ENCODE results near the gene CNTN1.

CNTN1 gene

GRCh38 chr12:40828593-40828990, 136.4 kb downstream of the CNTN1 start:
- no peak for DNase-seq (ENCODE audit: insufficient read length)
- no peak for FAIRE-seq
- TF ChIP-seq POLR2A (IDR thresholded peaks at IDR 0.05; ENCODE audit: low read depth, low read length) (no peak), TAF1 (IDR thresholded peaks at IDR 0.05; ENCODE audit: borderline replicate concordance, low read depth, low read length) (no peak), POLR2AphosphoS5 (IDR thresholded peaks at IDR 0.05; ENCODE audit: low read depth, low read length) (no peak)

DNA sequence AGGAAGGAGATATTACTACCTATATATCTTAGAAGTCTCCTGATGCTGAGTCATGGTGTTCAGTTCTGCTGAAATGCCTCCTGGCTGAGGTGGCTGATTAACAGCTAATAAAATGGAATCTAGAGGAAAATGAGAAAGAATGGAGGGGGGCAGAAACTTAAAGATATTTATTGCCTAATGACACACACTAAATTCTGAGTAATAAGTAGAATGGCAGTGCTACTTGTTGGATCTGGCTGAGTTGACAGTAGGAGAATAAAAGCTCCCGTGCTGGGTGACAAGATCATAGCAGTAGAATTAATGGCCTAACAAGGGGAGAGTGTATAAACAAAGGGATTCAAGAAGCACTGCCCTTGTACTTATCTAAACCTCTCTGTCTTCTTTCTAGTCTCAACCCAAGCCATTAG, 137.5 kb downstream of the CNTN1 start:
- no peak for TF ChIP-seq POLR2A (IDR thresholded peaks at IDR 0.05; ENCODE audit: low read depth, low read length)
- TF ChIP-seq POLR2AphosphoS5 (IDR thresholded peaks at IDR 0.05; ENCODE audit: low read depth, low read length): no peak
- TF ChIP-seq TAF1 (IDR thresholded peaks at IDR 0.05; ENCODE audit: borderline replicate concordance, low read depth, low read length): no peak
- FAIRE-seq (no peak), DNase-seq (ENCODE audit: insufficient read length) (no peak)

DNA sequence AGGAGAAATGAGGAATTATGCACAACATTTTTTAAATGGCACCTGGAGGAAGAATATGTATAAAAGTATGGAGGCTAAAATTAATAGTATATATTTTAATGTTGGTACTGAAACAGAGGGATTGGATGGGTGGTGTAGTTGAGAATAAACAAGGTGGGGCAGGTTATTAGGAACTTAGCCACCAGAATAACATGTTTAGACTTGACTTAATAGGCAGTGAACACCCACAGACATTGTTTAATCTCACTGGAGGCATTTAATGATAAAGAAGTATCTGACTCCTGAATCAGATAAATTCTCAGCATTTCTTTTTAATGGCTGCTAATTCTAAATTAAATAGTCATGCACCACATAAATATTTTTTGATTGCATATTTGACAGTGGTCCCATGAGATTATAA, 139.7 kb downstream of the CNTN1 start:
- DNase-seq (ENCODE audit: insufficient read length) (no peak), FAIRE-seq (no peak)
- TF ChIP-seq TAF1 (IDR thresholded peaks at IDR 0.05; ENCODE audit: borderline replicate concordance, low read depth, low read length) (no peak), POLR2A (IDR thresholded peaks at IDR 0.05; ENCODE audit: low read depth, low read length) (no peak), POLR2AphosphoS5 (IDR thresholded peaks at IDR 0.05; ENCODE audit: low read depth, low read length) (no peak)

- FAIRE-seq (no peak), DNase-seq (ENCODE audit: insufficient read length) (no peak)
- TF ChIP-seq POLR2AphosphoS5 (IDR thresholded peaks at IDR 0.05; ENCODE audit: low read depth, low read length) (no peak), TAF1 (IDR thresholded peaks at IDR 0.05; ENCODE audit: borderline replicate concordance, low read depth, low read length) (no peak), POLR2A (IDR thresholded peaks at IDR 0.05; ENCODE audit: low read depth, low read length) (no peak)
Measured at GRCh38 chr12:40832668-40833067, 140.4 kb downstream of the CNTN1 start.

DNA sequence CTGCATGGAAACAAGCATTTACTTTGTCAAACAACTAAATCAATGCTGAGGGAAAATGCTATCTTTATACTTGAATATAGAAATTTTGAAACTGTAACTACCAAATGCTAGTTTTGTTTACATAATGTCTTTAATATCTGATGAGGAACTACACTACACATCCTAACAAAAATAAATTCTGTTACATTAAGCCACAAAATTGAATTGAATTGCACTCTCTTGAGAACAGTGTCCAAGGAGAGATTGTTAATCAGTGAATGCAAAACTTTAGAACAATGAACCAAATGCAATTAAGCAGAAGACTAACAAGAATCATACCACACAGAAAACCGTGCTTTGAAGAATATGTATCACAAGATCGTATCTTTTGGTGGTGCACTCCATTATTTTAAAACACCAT, 141.6 kb downstream of the CNTN1 start:
- TF ChIP-seq POLR2A (IDR thresholded peaks at IDR 0.05; ENCODE audit: low read depth, low read length) (no peak), TAF1 (IDR thresholded peaks at IDR 0.05; ENCODE audit: borderline replicate concordance, low read depth, low read length) (no peak), POLR2AphosphoS5 (IDR thresholded peaks at IDR 0.05; ENCODE audit: low read depth, low read length) (no peak)
- FAIRE-seq: no peak
- no peak for DNase-seq (ENCODE audit: insufficient read length)

GRCh38 chr12:40834321-40834720, 142.1 kb downstream of the CNTN1 start:
- DNase-seq (ENCODE audit: insufficient read length) (no peak), FAIRE-seq (no peak)
- TF ChIP-seq POLR2AphosphoS5 (IDR thresholded peaks at IDR 0.05; ENCODE audit: low read depth, low read length): no peak
- TF ChIP-seq POLR2A (IDR thresholded peaks at IDR 0.05; ENCODE audit: low read depth, low read length): no peak
- TF ChIP-seq TAF1 (IDR thresholded peaks at IDR 0.05; ENCODE audit: borderline replicate concordance, low read depth, low read length): no peak

DNA sequence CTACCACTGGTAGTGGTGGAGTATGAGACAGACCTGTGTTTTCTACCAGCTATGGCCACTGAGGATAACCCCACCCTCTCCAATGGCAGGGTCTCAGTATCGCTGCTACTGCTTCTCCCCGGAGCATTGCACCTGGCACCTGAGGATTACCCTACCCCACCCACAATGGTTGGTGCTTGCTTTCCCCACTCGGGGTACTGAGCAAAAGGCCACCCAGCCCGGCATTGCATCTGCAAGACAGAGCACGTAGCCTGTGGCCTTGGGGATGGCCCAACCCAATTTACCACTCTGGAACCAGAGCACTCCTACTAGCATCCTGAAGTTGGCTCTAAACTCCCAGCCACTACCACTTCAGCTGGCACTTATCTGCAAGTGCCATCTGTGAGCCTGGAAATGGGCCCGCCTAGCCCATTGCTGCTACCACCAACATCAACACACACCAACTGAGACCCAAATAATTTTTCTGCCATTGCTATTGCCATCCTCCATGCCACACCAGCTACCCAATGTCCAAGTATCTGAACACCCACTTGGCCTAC, 145.7 kb downstream of the CNTN1 start:
- no peak for FAIRE-seq
- no peak for TF ChIP-seq POLR2A (IDR thresholded peaks at IDR 0.05; ENCODE audit: low read depth, low read length)
- TF ChIP-seq POLR2AphosphoS5 (IDR thresholded peaks at IDR 0.05; ENCODE audit: low read depth, low read length): no peak
- TF ChIP-seq TAF1 (IDR thresholded peaks at IDR 0.05; ENCODE audit: borderline replicate concordance, low read depth, low read length): no peak

GRCh38 chr12:40843495-40843894, 151.3 kb downstream of the CNTN1 start:
- DNase-seq (ENCODE audit: insufficient read length): no peak
- no peak for FAIRE-seq
- TF ChIP-seq POLR2A (IDR thresholded peaks at IDR 0.05; ENCODE audit: low read depth, low read length) (no peak), TAF1 (IDR thresholded peaks at IDR 0.05; ENCODE audit: borderline replicate concordance, low read depth, low read length) (no peak), POLR2AphosphoS5 (IDR thresholded peaks at IDR 0.05; ENCODE audit: low read depth, low read length) (no peak)

More for the DNA sequence above, 145.7 kb downstream of the CNTN1 start:
- DNase-seq (ENCODE audit: insufficient read length): no peak

DNA sequence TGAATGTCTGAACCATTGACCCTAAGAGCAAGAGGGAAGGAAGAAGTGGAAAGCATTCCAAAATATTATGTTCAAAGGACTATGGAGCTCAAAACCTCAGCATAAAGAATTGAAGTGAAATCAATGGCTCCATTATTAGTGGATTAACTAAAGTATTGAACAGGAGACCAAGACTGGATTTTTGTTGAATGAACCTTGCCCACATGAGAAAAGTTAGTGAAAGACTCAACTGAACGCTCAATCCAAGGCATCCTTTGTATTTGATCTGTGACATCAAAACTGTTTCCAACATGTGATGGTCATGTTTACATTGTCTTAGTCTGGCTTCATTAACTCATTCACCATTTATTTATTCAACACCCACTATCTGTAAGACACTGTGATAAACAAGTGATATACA, 161.0 kb downstream of the CNTN1 start:
- no peak for TF ChIP-seq TAF1 (IDR thresholded peaks at IDR 0.05; ENCODE audit: borderline replicate concordance, low read depth, low read length)
- TF ChIP-seq POLR2AphosphoS5 (IDR thresholded peaks at IDR 0.05; ENCODE audit: low read depth, low read length): no peak
- TF ChIP-seq POLR2A (IDR thresholded peaks at IDR 0.05; ENCODE audit: low read depth, low read length): no peak
- DNase-seq (ENCODE audit: insufficient read length) (no peak), FAIRE-seq (no peak)

DNA sequence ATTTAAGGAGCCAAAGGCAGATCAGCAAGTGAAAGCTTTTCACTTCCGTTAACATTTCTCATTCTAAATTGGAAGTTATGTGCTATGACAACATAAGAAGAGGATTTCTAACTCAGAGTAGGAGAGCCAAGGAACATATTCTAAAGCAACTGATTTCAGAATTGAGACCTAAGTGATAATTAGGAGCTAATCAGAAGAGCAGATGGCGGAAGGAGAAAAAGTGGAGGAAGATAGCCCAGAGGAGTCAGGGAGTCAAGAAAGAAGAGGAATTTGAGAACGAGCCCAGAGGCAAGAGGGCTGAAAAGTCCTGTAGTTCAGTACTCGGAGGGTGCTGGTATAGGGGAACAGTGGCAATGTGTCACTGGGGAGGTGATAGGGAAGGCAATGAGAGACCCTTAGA, 162.4 kb downstream of the CNTN1 start:
- no peak for DNase-seq (ENCODE audit: insufficient read length)
- TF ChIP-seq POLR2A (IDR thresholded peaks at IDR 0.05; ENCODE audit: low read depth, low read length): no peak
- TF ChIP-seq POLR2AphosphoS5 (IDR thresholded peaks at IDR 0.05; ENCODE audit: low read depth, low read length): no peak
- no peak for TF ChIP-seq TAF1 (IDR thresholded peaks at IDR 0.05; ENCODE audit: borderline replicate concordance, low read depth, low read length)
- no peak for FAIRE-seq

GRCh38 chr12:40864891-40865290, 172.7 kb downstream of the CNTN1 start:
- TF ChIP-seq TAF1 (IDR thresholded peaks at IDR 0.05; ENCODE audit: borderline replicate concordance, low read depth, low read length) (no peak), POLR2A (IDR thresholded peaks at IDR 0.05; ENCODE audit: low read depth, low read length) (no peak), POLR2AphosphoS5 (IDR thresholded peaks at IDR 0.05; ENCODE audit: low read depth, low read length) (no peak)
- no peak for FAIRE-seq
- DNase-seq (ENCODE audit: insufficient read length): no peak

DNA sequence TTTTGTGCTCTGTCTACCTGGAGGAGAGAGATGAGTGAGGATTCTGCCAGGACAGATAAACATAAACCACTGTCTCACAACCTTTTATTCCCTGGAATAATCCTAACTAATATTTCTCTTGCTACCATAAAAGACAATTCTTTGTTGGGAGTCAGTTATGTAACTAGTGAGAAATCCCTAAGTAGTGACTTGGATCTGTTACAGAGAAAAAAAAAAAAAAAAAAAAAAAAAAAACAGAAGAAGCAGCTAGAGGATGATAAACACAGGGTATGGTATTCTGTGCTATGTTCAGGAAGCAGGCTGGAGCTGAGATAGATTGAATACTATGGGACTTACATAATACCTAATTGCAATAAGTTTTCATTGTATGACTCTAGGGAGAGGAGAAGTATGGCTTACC, 178.7 kb downstream of the CNTN1 start:
- DNase-seq (ENCODE audit: insufficient read length) (no peak), FAIRE-seq (no peak)
- TF ChIP-seq TAF1 (IDR thresholded peaks at IDR 0.05; ENCODE audit: borderline replicate concordance, low read depth, low read length) (no peak), POLR2A (IDR thresholded peaks at IDR 0.05; ENCODE audit: low read depth, low read length) (no peak)

GRCh38 chr12:40874868-40875267, 182.6 kb downstream of the CNTN1 start:
- FAIRE-seq (no peak), DNase-seq (ENCODE audit: insufficient read length) (no peak)
- no peak for TF ChIP-seq TAF1 (IDR thresholded peaks at IDR 0.05; ENCODE audit: borderline replicate concordance, low read depth, low read length)
- no peak for TF ChIP-seq POLR2AphosphoS5 (IDR thresholded peaks at IDR 0.05; ENCODE audit: low read depth, low read length)
- no peak for TF ChIP-seq POLR2A (IDR thresholded peaks at IDR 0.05; ENCODE audit: low read depth, low read length)
